Measurements from ENCODE around the gene SYT13.

DNA sequence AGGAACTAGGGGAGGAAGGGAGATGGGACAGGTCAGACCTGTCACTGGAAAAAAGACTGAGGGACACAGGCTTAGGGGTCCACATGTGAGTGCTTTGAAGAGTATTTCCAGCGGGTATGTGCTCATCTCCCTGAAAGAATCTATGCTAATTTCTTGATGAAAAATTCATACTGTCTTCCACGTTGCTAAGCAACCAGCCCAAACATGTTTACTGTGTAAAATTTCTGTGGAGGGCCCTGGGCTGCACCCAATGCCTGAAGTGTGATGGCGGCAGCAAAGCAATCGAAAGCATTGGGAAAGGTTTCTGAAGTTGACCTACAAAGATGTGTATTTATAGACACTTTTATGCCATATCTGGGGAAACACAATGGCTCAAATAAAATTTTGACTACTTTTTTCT is 7.4 kb downstream of the SYT13 start:
- no peak for TF ChIP-seq EP300 (IDR thresholded peaks at IDR 0.05)
- no peak for TF ChIP-seq CTCF (IDR thresholded peaks at IDR 0.05)
- no peak for TF ChIP-seq POLR2A (IDR thresholded peaks at IDR 0.05; ENCODE audit: low read depth)
- no peak for TF ChIP-seq POLR2AphosphoS5 (IDR thresholded peaks at IDR 0.05)

Measured in esophagus muscularis mucosa (tissue), 4 donors.